HEK293T (cell line): ENCODE results near the gene ELF2.

Experiments used
- ARNT ChIP-seq: fragments of 450-650 bp; IDR thresholded peaks from 2 replicates; pipeline ENCODE4 v1.6.1; 2017; ENCODE audit warnings: mild to moderate bottlenecking
- FOXA1 ChIP-seq: fragments of 450-650 bp; IDR thresholded peaks from 2 replicates; pipeline ENCODE4 v1.6.1; 2016; ENCODE audit warnings: mild to moderate bottlenecking
- FOXM1 ChIP-seq: fragments of 450-650 bp; IDR thresholded peaks from 2 replicates; pipeline ENCODE4 v1.6.1; 2017; ENCODE audit warnings: mild to moderate bottlenecking, borderline replicate concordance
- LEF1 ChIP-seq: fragments of 450-650 bp; IDR thresholded peaks from 2 replicates; pipeline ENCODE4 v1.6.1; 2017; ENCODE audit warnings: mild to moderate bottlenecking, borderline replicate concordance
- SP1 ChIP-seq: fragments of 450-650 bp; IDR thresholded peaks from 2 replicates; pipeline ENCODE4 v1.6.1; 2017
- ZNF384 ChIP-seq: fragments of 450-650 bp; IDR thresholded peaks from 2 replicates; pipeline ENCODE4 v1.6.1; 2016

DNA sequence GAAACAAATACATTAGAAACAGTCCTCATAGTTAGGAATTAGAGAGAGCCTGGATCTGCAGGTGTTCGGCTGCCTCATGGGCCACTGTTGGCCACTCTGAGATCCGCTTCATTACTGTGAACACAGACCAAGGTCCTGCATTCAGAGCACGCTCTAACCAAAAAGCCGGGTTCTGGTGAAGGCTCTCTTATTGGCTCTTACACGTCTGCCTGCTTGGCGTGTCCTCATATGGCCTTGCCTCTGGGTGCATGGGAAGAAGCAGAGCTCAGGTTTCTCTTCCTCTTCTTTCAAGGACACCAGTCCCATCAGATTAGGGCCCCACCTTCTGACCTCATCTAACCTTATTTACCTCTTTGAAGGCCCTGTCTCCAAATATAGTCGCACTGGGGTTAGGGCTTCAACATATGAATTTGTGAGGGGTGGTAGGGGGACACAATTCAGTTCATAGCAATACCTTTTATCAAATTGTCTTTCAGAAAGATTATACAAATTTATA, 37.1 kb upstream of the ELF2 start:
- TF ChIP-seq FOXM1, result no peak
- no peak for TF ChIP-seq FOXA1
- no peak for TF ChIP-seq SP1
- TF ChIP-seq LEF1, result no peak
- TF ChIP-seq ZNF384, result no peak
- TF ChIP-seq ARNT, result no peak
